IMR-90 (cell line): Measurements from ENCODE around the gene CCNT2. TPM values are rescaled to one million over a fixed set of nuclear protein-coding genes. Genes with fewer than 3 reads are reported as not detected.

Experiments
- ATAC-seq: fragments of 200-7000 bp; cut with Tn5 transposase; 2 replicates; pipeline ENCODE4 v1.9.1; 2020; ENCODE audit warnings: low read depth, mild to moderate bottlenecking, moderate library complexity
- BruUV-seq: library from RNA; stranded (reverse); fragments of 400-500 nt; replicated peaks from 2 replicates; lab custom pipeline; 2021; lab: Mats Ljungman, UMichigan
- CTCF ChIA-PET: fragments of 300-600 bp; formaldehyde crosslinking; extraction: SDS; loops from one replicate; lab custom pipeline; 2021; ENCODE audit warnings: antibody characterized with exemption; lab: Yijun Ruan, JAX
- POLR2A ChIA-PET: fragments of 300-600 bp; sonication (Branson Sonifier 250); formaldehyde crosslinking; loops from one replicate; lab custom pipeline; 2022; ENCODE audit warnings: antibody characterized with exemption; ENCODE audit not compliant: unreplicated experiment; lab: Charles Lee
- DNase-seq: peaks from one replicate; pipeline ENCODE4 v3.0.0; 2013
- H2AFZ ChIP-seq: replicated peaks from 2 replicates; pipeline ENCODE3; 2013; ENCODE audit warnings: low read length, mild to moderate bottlenecking; ENCODE audit not compliant: poor library complexity
- H2AK5ac ChIP-seq: 2 replicates; pipeline ENCODE4 v1.6.1; 2013; ENCODE audit warnings: low read depth, low read length, inconsistent platforms
- H2AK9ac ChIP-seq: replicated peaks from 2 replicates; pipeline ENCODE3; 2013; ENCODE audit warnings: mild to moderate bottlenecking, low read depth, low read length, moderate library complexity; ENCODE audit not compliant: poor library complexity
- H2BK120ac ChIP-seq: 2 replicates; pipeline ENCODE4 v1.6.1; 2013; ENCODE audit warnings: low read depth, low read length, inconsistent platforms
- H2BK15ac ChIP-seq: 3 replicates; pipeline ENCODE4 v1.6.1; 2013; ENCODE audit warnings: low read depth, low read length, inconsistent platforms
- H2BK20ac ChIP-seq: 2 replicates; pipeline ENCODE4 v1.6.1; 2013; ENCODE audit warnings: low read depth, mild to moderate bottlenecking, inconsistent platforms, low read length, moderate library complexity
- H2BK5ac ChIP-seq: 2 replicates; pipeline ENCODE4 v1.6.1; 2013; ENCODE audit warnings: mild to moderate bottlenecking, low read depth, low read length, inconsistent platforms; ENCODE audit not compliant: poor library complexity, severe bottlenecking
- H3K14ac ChIP-seq: replicated peaks from 2 replicates; pipeline ENCODE4 v1.6.1; 2013; ENCODE audit warnings: low read depth, low read length, inconsistent platforms
- H3K18ac ChIP-seq: 2 replicates; pipeline ENCODE4 v1.6.1; 2013; ENCODE audit warnings: low read depth, low read length, control low read depth
- H3K23ac ChIP-seq: 2 replicates; pipeline ENCODE4 v1.6.1; 2013; ENCODE audit warnings: low read depth, low read length, inconsistent platforms
- H3K27ac ChIP-seq: 2 replicates; pipeline ENCODE4 v1.5.1; 2013; ENCODE audit warnings: mild to moderate bottlenecking, control low read depth, low read length; ENCODE audit not compliant: insufficient read depth
- H3K27me3 ChIP-seq: 2 replicates; pipeline ENCODE4 v1.6.1; 2013; ENCODE audit warnings: low read length; ENCODE audit not compliant: control insufficient read depth, insufficient read depth
- H3K36me3 ChIP-seq: 2 replicates; pipeline ENCODE4 v1.6.1; 2013; ENCODE audit warnings: low read length, mixed read lengths; ENCODE audit not compliant: control insufficient read depth, insufficient read depth
- H3K4ac ChIP-seq: 2 replicates; pipeline ENCODE4 v1.6.1; 2013; ENCODE audit warnings: low read depth, low read length, inconsistent platforms
- H3K4me1 ChIP-seq: 2 replicates; pipeline ENCODE4 v1.6.1; 2013; ENCODE audit warnings: low read length, mixed read lengths; ENCODE audit not compliant: control insufficient read depth, insufficient read depth
- H3K4me2 ChIP-seq: 2 replicates; pipeline ENCODE4 v1.6.1; 2013; ENCODE audit warnings: low read depth, mild to moderate bottlenecking, control low read depth, low read length, moderate library complexity
- H3K4me3 ChIP-seq: 2 replicates; pipeline ENCODE4 v1.5.1; 2013; ENCODE audit warnings: low read depth, mild to moderate bottlenecking, control low read depth, low read length, moderate library complexity; ENCODE audit not compliant: insufficient read depth
- H3K56ac ChIP-seq: 2 replicates; pipeline ENCODE4 v1.6.1; 2013; ENCODE audit warnings: low read length, inconsistent platforms; ENCODE audit not compliant: insufficient read depth; ENCODE audit errors: extremely low read depth
- H3K79me1 ChIP-seq, 2 experiments: 2 replicates each; pipeline ENCODE4 v1.6.1; 2013; ENCODE audit warnings: low read length in 2 of 2, inconsistent platforms in 1 of 2, low read depth in 1 of 2
- H3K9ac ChIP-seq: 2 replicates; pipeline ENCODE4 v1.6.1; 2013; ENCODE audit warnings: low read depth, low read length, control low read depth
- H3K9me1 ChIP-seq: 2 replicates; pipeline ENCODE4 v1.6.1; 2013; ENCODE audit warnings: low read length, inconsistent platforms; ENCODE audit not compliant: insufficient read depth
- H3K9me3 ChIP-seq: 2 replicates; pipeline ENCODE4 v1.6.1; 2013; ENCODE audit warnings: low read length; ENCODE audit not compliant: control insufficient read depth, insufficient read depth
- H4K20me1 ChIP-seq: 2 replicates; pipeline ENCODE4 v1.6.1; 2013; ENCODE audit warnings: low read length, inconsistent platforms; ENCODE audit not compliant: insufficient read depth
- H4K5ac ChIP-seq: 2 replicates; pipeline ENCODE4 v1.6.1; 2013; ENCODE audit warnings: mild to moderate bottlenecking, low read depth, low read length, control low read depth
- H4K8ac ChIP-seq, 2 experiments: 2 replicates each; pipeline ENCODE4 v1.6.1; 2013; ENCODE audit warnings: low read depth in 2 of 2, low read length in 2 of 2, control low read depth in 1 of 2, inconsistent platforms in 1 of 2
- H4K91ac ChIP-seq: 2 replicates; pipeline ENCODE4 v1.6.1; 2013; ENCODE audit warnings: low read depth, low read length, inconsistent platforms; ENCODE audit not compliant: insufficient read depth
- CTCF ChIP-seq: conservative IDR thresholded peaks from 2 replicates; pipeline ENCODE4 v1.5.1; 2012; ENCODE audit warnings: mild to moderate bottlenecking, low read depth, low read length, improper control_type of control experiment
- FOS ChIP-seq: fragments of 150-350 bp; IDR thresholded peaks from 2 replicates; pipeline ENCODE4 v1.6.1; 2016; ENCODE audit warnings: low read depth, low read length
- MAFK ChIP-seq: IDR thresholded peaks from 2 replicates; pipeline ENCODE4 v1.6.1; 2012; ENCODE audit warnings: low read depth, low read length, improper control_type of control experiment
- MXI1 ChIP-seq: IDR thresholded peaks from 2 replicates; pipeline ENCODE4 v1.6.1; 2012; ENCODE audit warnings: low read depth, mild to moderate bottlenecking, low read length, moderate library complexity, borderline replicate concordance
- NFE2L2 ChIP-seq: fragments of 150-350 bp; IDR thresholded peaks from 2 replicates; pipeline ENCODE4 v1.6.1; 2016; ENCODE audit warnings: low read depth, mild to moderate bottlenecking, low read length
- RAD21 ChIP-seq: IDR thresholded peaks from 2 replicates; pipeline ENCODE4 v1.6.1; 2012; ENCODE audit warnings: low read length, improper control_type of control experiment
- RCOR1 ChIP-seq: IDR thresholded peaks from 2 replicates; pipeline ENCODE4 v1.6.1; 2012; ENCODE audit warnings: mild to moderate bottlenecking, low read length, improper control_type of control experiment; ENCODE audit not compliant: insufficient replicate concordance
- RFX5 ChIP-seq: IDR thresholded peaks from 2 replicates; pipeline ENCODE4 v1.8.0; 2012; ENCODE audit warnings: low read depth, mild to moderate bottlenecking, low read length, moderate library complexity
- SMC3 ChIP-seq: fragments of 150-350 bp; IDR thresholded peaks from 2 replicates; pipeline ENCODE4 v1.6.1; 2016; ENCODE audit warnings: low read depth, mild to moderate bottlenecking, antibody characterized with exemption, low read length, moderate library complexity
- WGBS, 2 experiments: methylation state at CpG; one replicate each; pipeline versions ENCODE4 v1.1.5 to v1.1.7; 2013; ENCODE audit warnings: missing lambda C conversion rate in 2 of 2; ENCODE audit not compliant: insufficient read length in 1 of 2; ENCODE audit errors: extremely low coverage in 2 of 2; 5-methylcytosine and 5-hydroxymethylcytosine counted together
- dilution Hi-C: fragments of 300-500 bp; cut with HindIII; formaldehyde crosslinking; loops from one replicate; pipeline ENCODE4 v1.14.3; 2018; ENCODE audit warnings: low sequenced_read_pairs; ENCODE audit not compliant: unreplicated experiment
- in situ Hi-C: fragments of 300-500 bp; cut with MboI; formaldehyde crosslinking; loops from 3 replicates; pipeline ENCODE4 v1.14.3; 2019; ENCODE audit warnings: low sequenced_read_pairs, inconsistent platforms, mixed read lengths
- intact Hi-C: fragments of 100-400 bp; cut with micrococcal nuclease; formaldehyde crosslinking; loops from 2 replicates; pipeline ENCODE4 v1.10.0; 2022
- polyA plus RNA-seq, 3 experiments: library from polyadenylated mRNA; depleted of rRNA; stranded (reverse); fragments of >200 nt; gene quantifications; 2 replicates each; pipeline ENCODE4 v1.2.3, GENCODE V29; 2012; ENCODE audit warnings: low replicate concordance in 1 of 3
- total RNA-seq: library from RNA; depleted of rRNA; stranded (reverse); fragments of >200 nt; gene quantifications from 2 replicates; pipeline ENCODE4 v1.2.3, GENCODE V29; 2012

The CCNT2 gene
- total and polyA plus RNA-seq, 2 of the 4 experiments (the other 2 are of a cell fraction) = 8.8 to 44.6 TPM

- BruUV-seq = no TSS peak
- Histone ChIP-seq H3K9ac (no peak overlapping the region), H3K9me3 (no peaks in the 10 kb centered on the region), H2AK9ac (no peak overlapping the region), H4K8ac (no peak overlapping the region), H2AK5ac (no peak overlapping the region), H4K20me1 (0 out of 2 replicates have a peak, but pooled peaks cover under 1% of the 10 kb centered on the region), H3K4ac (no peak overlapping the region), H4K5ac (no peak overlapping the region), H3K9me1 (no peaks in the 10 kb centered on the region), H2BK20ac (no peak overlapping the region), H2BK15ac (no peak overlapping the region), H3K27me3 (no peaks in the 10 kb centered on the region), H3K14ac (no peak overlapping the region), H3K23ac (no peak overlapping the region; the same call in 1 of the 2 replicates), H4K91ac (no peak overlapping the region), H2BK5ac (no peak overlapping the region), H3K56ac (no peak overlapping the region), H3K79me1 (peaks cover 19 to 33% of the 10 kb centered on the region in 2 experiments), H3K4me3 (no peak overlapping the region), H2BK120ac (no peak overlapping the region), H2AFZ (no peak overlapping the region), H3K36me3 (peaks cover 34% of the 10 kb centered on the region), H3K18ac (no peak overlapping the region), H3K4me1 (no peaks in the 10 kb centered on the region), H3K4me2 (no peak overlapping the region), H3K27ac (no peak overlapping the region)
- dilution Hi-C loops (no loop called here), intact Hi-C loops (no loop called here), in situ Hi-C loops (no loop called here)
- DNase-seq (no peak), ATAC-seq (no peak)
- ChIA-PET POLR2A (no interaction called here), CTCF (no interaction called here)
- whole genome bisulfite sequencing, 2 experiments = 100% methylated on average over 1 of the region's 1 CpG; no CpG with 5 or more reads in 1 of the 2 experiments
- no peak for TF ChIP-seq FOS
- TF ChIP-seq RCOR1 = no peak
- no peak for TF ChIP-seq MXI1
- TF ChIP-seq MAFK = no peak
- no peak for TF ChIP-seq RFX5
- TF ChIP-seq NFE2L2 = no peak
- TF ChIP-seq CTCF = no peak
- TF ChIP-seq RAD21 = no peak
- no peak for TF ChIP-seq SMC3
Measured at GRCh38 chr2:134944975-134945374, 26.4 kb downstream of the CCNT2 start.
